ENCODE measurements around the gene GSTT4.
"Not testable (repeated sequence)": the region's sequence is repeated elsewhere in the genome, so short reads cannot be mapped to it uniquely, and the experiment has no call there.

Gene GSTT4

GRCh38 chr22:24025475-24025874, 20.2 kb upstream of the GSTT4 start:
- DNase-seq (ENCODE audit: low read depth in 2 of 2): no peak

GRCh38 chr22:24024354-24024753, 19.1 kb upstream of the GSTT4 start:
- no peak for DNase-seq (ENCODE audit: low read depth in 2 of 2)

- DNase-seq (ENCODE audit: low read depth in 2 of 2): no peak
Measured at GRCh38 chr22:24023204-24023789, 18.0 kb upstream of the GSTT4 start.

GRCh38 chr22:24021304-24021703, 16.1 kb upstream of the GSTT4 start:
- DNase-seq (ENCODE audit: low read depth in 2 of 2): no peak

GRCh38 chr22:24016156-24016555, 10.9 kb upstream of the GSTT4 start:
- no peak for DNase-seq (ENCODE audit: low read depth in 2 of 2)

GRCh38 chr22:24011735-24012068, 6.4 kb upstream of the GSTT4 start:
- no peak for DNase-seq (ENCODE audit: low read depth in 2 of 2)

- DNase-seq (ENCODE audit: low read depth in 2 of 2): no peak
Measured at GRCh38 chr22:24010018-24010391, 4.8 kb upstream of the GSTT4 start.

- DNase-seq (ENCODE audit: low read depth in 2 of 2): no peak
Measured at GRCh38 chr22:24009227-24010017, 4.2 kb upstream of the GSTT4 start.

GRCh38 chr22:24008381-24009226, 3.4 kb upstream of the GSTT4 start:
- DNase-seq (ENCODE audit: low read depth in 2 of 2): no peak

- DNase-seq (ENCODE audit: low read depth in 2 of 2): no peak
Measured at GRCh38 chr22:24008022-24008283, 2.7 kb upstream of the GSTT4 start.

- no peak for DNase-seq (ENCODE audit: low read depth in 2 of 2)
Measured at GRCh38 chr22:24007253-24008021, 2.2 kb upstream of the GSTT4 start.

GRCh38 chr22:24006914-24007214, 1.6 kb upstream of the GSTT4 start:
- DNase-seq (ENCODE audit: low read depth in 2 of 2): no peak

- DNase-seq (ENCODE audit: low read depth in 2 of 2): no peak
Measured at GRCh38 chr22:24006207-24006913, 1.1 kb upstream of the GSTT4 start.

GRCh38 chr22:24003887-24004286, 1.4 kb downstream of the GSTT4 start:
- no peak for DNase-seq (ENCODE audit: low read depth in 2 of 2)

GRCh38 chr22:24002851-24003250, 2.4 kb downstream of the GSTT4 start:
- no peak for DNase-seq (ENCODE audit: low read depth in 2 of 2)

GRCh38 chr22:24002272-24002671, 3.0 kb downstream of the GSTT4 start:
- DNase-seq (ENCODE audit: low read depth in 2 of 2): no peak

GRCh38 chr22:24001314-24001713, 3.9 kb downstream of the GSTT4 start:
- DNase-seq (ENCODE audit: low read depth in 2 of 2): no peak

- DNase-seq (ENCODE audit: low read depth in 2 of 2): not testable (repeated sequence)
Measured at GRCh38 chr22:23999779-24000178, 5.5 kb downstream of the GSTT4 start.

- no peak for DNase-seq (ENCODE audit: low read depth in 2 of 2)
Measured at GRCh38 chr22:23997092-23997491, 8.2 kb downstream of the GSTT4 start.

GRCh38 chr22:23993581-23994177, 11.6 kb downstream of the GSTT4 start:
- not testable (repeated sequence) for DNase-seq (ENCODE audit: low read depth in 2 of 2)

- DNase-seq (ENCODE audit: low read depth in 2 of 2): not testable (repeated sequence)
Measured at GRCh38 chr22:23993080-23993479, 12.2 kb downstream of the GSTT4 start.
